ENCODE results near the gene INHA. TPM values are rescaled to one million over a fixed set of nuclear protein-coding genes. Genes with fewer than 3 reads are reported as not detected.

Gene INHA
- total and polyA plus RNA-seq, 3 donors from 2014 or later, result 265 to 371 (median 325) TPM

DNA sequence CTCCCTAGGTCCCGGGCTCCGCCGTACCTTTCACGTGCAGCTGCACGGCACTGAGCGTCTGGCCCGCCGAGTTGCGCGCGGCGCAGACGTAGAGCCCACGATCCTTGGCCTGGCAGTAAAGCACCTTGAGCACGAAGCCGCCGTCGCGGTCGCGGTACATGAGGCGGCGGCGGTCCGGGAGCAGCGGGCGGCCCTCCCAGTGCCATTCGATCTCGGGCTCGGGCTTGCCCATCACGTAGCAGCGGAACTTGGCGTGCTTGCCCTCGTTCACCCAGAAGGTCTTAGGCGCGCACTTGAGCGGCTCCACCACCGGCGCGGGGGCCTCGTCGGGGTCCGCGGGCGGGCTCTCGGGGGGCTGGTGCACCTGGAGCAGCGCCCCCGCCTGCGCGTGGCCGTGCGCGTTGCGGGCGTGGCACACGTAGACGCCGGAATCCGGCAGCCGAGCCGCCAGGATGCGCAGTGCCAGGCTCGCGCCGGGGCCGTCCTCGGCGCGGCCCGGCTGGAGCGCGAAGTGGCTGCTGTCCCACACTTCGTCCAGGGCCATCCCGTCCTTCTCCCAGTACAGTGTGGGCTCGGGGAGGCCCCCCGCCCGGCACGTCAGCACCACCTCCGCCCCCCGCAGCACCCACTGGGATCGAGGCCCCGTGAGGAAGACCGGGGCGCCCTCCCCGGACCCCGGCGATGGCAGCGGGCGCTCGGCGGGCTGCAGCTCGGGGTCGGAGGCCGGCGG lies 1.8 kb upstream of the INHA start:
- Histone ChIP-seq H3K36me3 (ENCODE audit: low read depth, missing control alignments) (no peaks in the 10 kb centered on the region), H3K9me3 (no peaks in the 10 kb centered on the region), H3K27ac (peak overlapping the region; percentile 68 to 93), H3K4me3 (peak overlapping the region; percentile 69 to 76), H3K4me1 (peaks cover 18% of the 10 kb centered on the region), H3K27me3 (no peaks in the 10 kb centered on the region)
- DNase-seq, result peak; percentile 43
- TF ChIP-seq, protein P1, sequence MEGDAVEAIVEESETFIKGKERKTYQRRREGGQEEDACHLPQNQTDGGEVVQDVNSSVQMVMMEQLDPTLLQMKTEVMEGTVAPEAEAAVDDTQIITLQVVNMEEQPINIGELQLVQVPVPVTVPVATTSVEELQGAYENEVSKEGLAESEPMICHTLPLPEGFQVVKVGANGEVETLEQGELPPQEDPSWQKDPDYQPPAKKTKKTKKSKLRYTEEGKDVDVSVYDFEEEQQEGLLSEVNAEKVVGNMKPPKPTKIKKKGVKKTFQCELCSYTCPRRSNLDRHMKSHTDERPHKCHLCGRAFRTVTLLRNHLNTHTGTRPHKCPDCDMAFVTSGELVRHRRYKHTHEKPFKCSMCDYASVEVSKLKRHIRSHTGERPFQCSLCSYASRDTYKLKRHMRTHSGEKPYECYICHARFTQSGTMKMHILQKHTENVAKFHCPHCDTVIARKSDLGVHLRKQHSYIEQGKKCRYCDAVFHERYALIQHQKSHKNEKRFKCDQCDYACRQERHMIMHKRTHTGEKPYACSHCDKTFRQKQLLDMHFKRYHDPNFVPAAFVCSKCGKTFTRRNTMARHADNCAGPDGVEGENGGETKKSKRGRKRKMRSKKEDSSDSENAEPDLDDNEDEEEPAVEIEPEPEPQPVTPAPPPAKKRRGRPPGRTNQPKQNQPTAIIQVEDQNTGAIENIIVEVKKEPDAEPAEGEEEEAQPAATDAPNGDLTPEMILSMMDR (IDR thresholded peaks at IDR 0.05), result no peak
- TF ChIP-seq POLR2A (IDR thresholded peaks at IDR 0.05), result no peak
- intact Hi-C loops (cut with DNase I; ENCODE audit: low total_unique reads), result no loop called here
- 9 to 15% methylated on average over 6 to 69 of the region's 95 CpGs for WGBS, 2 donors

DNA sequence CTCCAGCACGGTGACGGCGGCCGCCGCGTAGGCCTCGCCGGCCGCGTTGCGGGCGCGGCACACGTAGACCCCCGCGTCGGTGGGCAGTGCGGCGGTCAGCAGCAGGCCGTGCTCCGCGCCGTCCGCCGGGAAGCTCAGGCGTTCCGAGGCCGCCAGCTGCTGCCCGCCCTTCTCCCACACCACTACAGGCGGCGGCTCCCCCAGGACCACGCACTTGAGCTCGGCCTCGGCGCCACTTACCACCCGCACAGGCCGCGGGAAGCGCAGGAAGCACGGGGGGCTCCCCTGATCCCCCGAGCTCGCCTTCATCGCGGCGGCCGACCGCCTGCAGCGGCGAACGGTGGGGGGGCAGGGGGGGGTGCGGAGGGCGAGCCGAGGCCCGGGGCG lies 1.2 kb upstream of the INHA start:
- 1% methylated on average over 43 of the region's 55 CpGs; no CpG with 5 or more reads in 1 of the 2 donors for WGBS, 2 donors
- intact Hi-C loops (cut with DNase I; ENCODE audit: low total_unique reads), result no loop called here
- Histone ChIP-seq H3K4me1 (peaks cover 20% of the 10 kb centered on the region), H3K9me3 (no peaks in the 10 kb centered on the region), H3K27me3 (no peaks in the 10 kb centered on the region), H3K4me3 (peak overlapping the region; percentile 69 to 76), H3K36me3 (ENCODE audit: low read depth, missing control alignments) (no peaks in the 10 kb centered on the region), H3K27ac (peak overlapping the region; percentile 68 to 93)
- TF ChIP-seq POLR2A (IDR thresholded peaks at IDR 0.05), result no peak
- TF ChIP-seq, protein P1 (IDR thresholded peaks at IDR 0.05), result no peak
- no peak for DNase-seq

DNA sequence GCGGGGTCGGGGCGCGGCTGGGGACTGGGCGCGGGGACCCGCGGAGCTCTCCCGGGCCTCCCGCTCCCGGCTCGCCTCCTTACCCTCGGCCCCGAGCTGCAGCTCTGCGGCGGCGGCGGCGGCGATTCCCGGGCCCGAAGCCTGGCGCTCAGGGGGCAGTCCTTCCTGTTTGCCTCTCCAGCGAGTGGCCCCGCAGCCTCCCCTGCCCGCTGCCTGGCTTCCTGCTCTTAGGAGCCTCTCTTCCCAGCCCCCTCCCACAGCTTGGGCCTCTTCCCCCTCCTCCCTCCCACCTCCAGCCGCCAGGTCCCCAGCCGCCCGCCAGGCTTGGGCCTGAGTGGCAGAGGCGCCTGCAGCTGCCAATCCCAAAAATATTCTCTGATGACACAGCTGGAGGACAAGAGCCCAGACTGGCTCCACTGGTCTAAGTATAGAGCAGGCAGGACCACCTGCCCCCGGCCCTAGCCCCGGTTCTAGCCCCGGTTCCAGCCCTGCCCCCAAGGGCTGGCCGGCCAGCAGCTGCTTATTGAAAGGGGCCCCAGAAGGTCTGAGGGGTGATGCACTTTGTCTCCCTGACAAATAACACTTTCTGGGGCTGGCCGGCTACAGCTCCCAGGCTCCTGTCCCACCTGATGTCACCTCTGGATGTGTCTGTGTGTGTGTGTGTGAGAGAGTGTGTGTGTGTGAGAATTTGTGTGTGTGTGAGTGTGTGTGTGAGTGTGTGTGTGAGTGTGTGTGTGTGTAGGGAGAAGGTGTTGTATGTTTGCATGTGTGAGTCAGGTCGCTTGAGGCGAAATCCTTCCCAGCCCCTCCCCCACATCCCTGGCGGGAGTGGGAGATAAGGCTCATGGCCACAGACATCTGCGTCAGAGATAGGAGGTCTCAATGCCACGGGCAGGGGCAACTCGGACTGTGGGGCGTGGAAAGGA lies 536 bp upstream of the INHA start, which contains the start of gene OBSL1:
Gene OBSL1, minus strand, starts transcription at position 229 of the 926 bp plus-strand sequence. CDS start 307 bp downstream, outside the sequence.
- intact Hi-C loops (cut with DNase I; ENCODE audit: low total_unique reads), result no loop called here
- 6 to 22% methylated on average over 13 to 31 of the region's 42 CpGs for WGBS, 2 donors
- Histone ChIP-seq H3K27me3 (no peaks in the 10 kb centered on the region), H3K4me1 (peaks cover 27% of the 10 kb centered on the region), H3K36me3 (ENCODE audit: low read depth, missing control alignments) (no peaks in the 10 kb centered on the region), H3K4me3 (peak within 1 kb of the TSS; percentile 69 to 76), H3K27ac (peak within 1 kb of the TSS; percentile 68 to 93), H3K9me3 (no peaks in the 10 kb centered on the region)
- TF ChIP-seq, protein P1 (IDR thresholded peaks at IDR 0.05), result no peak
- no peak for TF ChIP-seq POLR2A (IDR thresholded peaks at IDR 0.05)
- DNase-seq, result peak; percentile 86

DNA sequence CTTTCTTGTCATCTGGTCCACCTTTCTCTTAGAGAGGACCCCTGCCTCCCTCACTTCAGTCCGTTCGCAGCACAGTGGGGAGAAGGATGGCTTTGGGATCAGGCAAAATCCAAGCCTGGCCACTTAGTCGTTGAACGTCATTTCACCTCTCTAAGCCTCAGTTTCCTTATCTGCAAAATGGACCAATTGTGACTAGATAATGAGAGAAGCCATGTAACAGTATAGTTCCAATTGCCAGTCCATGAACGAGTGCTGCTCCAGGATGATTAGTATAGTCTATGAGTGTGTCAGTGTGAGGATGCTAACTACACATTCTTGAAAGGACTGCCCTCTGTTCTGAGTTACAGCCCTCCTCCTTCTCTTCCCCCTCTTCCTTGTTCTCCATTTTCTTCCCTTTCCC lies 1.1 kb downstream of the INHA start:
- TF ChIP-seq, protein P1 (IDR thresholded peaks at IDR 0.05), result no peak
- TF ChIP-seq POLR2A (IDR thresholded peaks at IDR 0.05), result no peak
- peak overlapping the region in 1 of 2 donors; percentile 69 for H3K4me3 ChIP-seq
- H3K36me3 ChIP-seq (ENCODE audit: low read depth, missing control alignments), result no peaks in the 10 kb centered on the region
- H3K27me3 ChIP-seq, result no peaks in the 10 kb centered on the region
- no peaks in the 10 kb centered on the region for H3K9me3 ChIP-seq
- H3K27ac ChIP-seq, result peak overlapping the region; percentile 5 to 68
- WGBS, 2 donors, result 61 to 73% methylated on average over 5 of the region's 5 CpGs
- intact Hi-C loops (cut with DNase I; ENCODE audit: low total_unique reads), result no loop called here
- no peak for DNase-seq
- H3K4me1 ChIP-seq, result peaks cover 27% of the 10 kb centered on the region
